MM.1S (cell line): Measurements from ENCODE around the gene QRSL1.

Experiments
- DNase-seq: peaks from one replicate; pipeline ENCODE4 v3.0.0-alpha.2; 2015
- H2AFZ ChIP-seq: fragments of 300-600 bp; sonication (generic); 2 replicates; pipeline ENCODE4 v1.6.0; 2016; ENCODE audit warnings: antibody characterized with exemption, low read length
- H3F3A ChIP-seq: fragments of 300-600 bp; sonication (generic); 2 replicates; pipeline ENCODE4 v1.6.1; 2016; ENCODE audit warnings: mild to moderate bottlenecking, antibody characterized with exemption, low read length, moderate library complexity, mixed read lengths; ENCODE audit not compliant: insufficient read depth
- H3K27ac ChIP-seq: fragments of 300-600 bp; sonication (generic); 2 replicates; pipeline ENCODE4 v1.5.1; 2016; ENCODE audit warnings: mild to moderate bottlenecking, low read length
- H3K27me3 ChIP-seq: fragments of 300-600 bp; sonication (generic); replicated peaks from 2 replicates; pipeline ENCODE4 v1.6.0; 2016; ENCODE audit warnings: low read length; ENCODE audit not compliant: insufficient read depth
- H3K36me3 ChIP-seq: fragments of 300-600 bp; sonication (generic); replicated peaks from 2 replicates; pipeline ENCODE4 v1.6.1; 2016; ENCODE audit warnings: mild to moderate bottlenecking, low read length, mixed read lengths; ENCODE audit not compliant: insufficient read depth
- H3K4me1 ChIP-seq: fragments of 300-600 bp; sonication (generic); 2 replicates; pipeline ENCODE4 v1.6.1; 2016; ENCODE audit warnings: low read length, mixed read lengths
- H3K4me2 ChIP-seq: fragments of 300-600 bp; sonication (generic); 2 replicates; pipeline ENCODE4 v1.6.0; 2016; ENCODE audit warnings: low read depth, low read length
- H3K4me3 ChIP-seq: fragments of 300-600 bp; sonication (generic); 2 replicates; pipeline ENCODE4 v1.5.1; 2016; ENCODE audit warnings: low read length, mixed read lengths
- H3K79me2 ChIP-seq: fragments of 300-600 bp; sonication (generic); 2 replicates; pipeline ENCODE4 v1.6.1; 2016; ENCODE audit warnings: mixed run types, low read length, mixed read lengths
- H3K9ac ChIP-seq: fragments of 300-600 bp; sonication (generic); 2 replicates; pipeline ENCODE4 v1.6.1; 2016; ENCODE audit warnings: low read length, mixed read lengths
- H3K9me2 ChIP-seq: fragments of 300-600 bp; sonication (generic); replicated peaks from 2 replicates; pipeline ENCODE4 v1.6.1; 2016; ENCODE audit warnings: mild to moderate bottlenecking, low read length, mixed read lengths; ENCODE audit not compliant: insufficient read depth
- H3K9me3 ChIP-seq: fragments of 300-600 bp; sonication (generic); replicated peaks from 2 replicates; pipeline ENCODE4 v1.6.1; 2016; ENCODE audit warnings: mild to moderate bottlenecking, low read length, mixed read lengths; ENCODE audit not compliant: insufficient read depth
- H4K20me1 ChIP-seq: fragments of 300-600 bp; sonication (generic); 2 replicates; pipeline ENCODE4 v1.6.1; 2016; ENCODE audit warnings: mild to moderate bottlenecking, low read length, moderate library complexity, mixed read lengths; ENCODE audit not compliant: insufficient read depth
- EZH2 ChIP-seq: fragments of 300-600 bp; sonication (generic); optimal IDR thresholded peaks from 2 replicates; pipeline ENCODE3; 2017; ENCODE audit warnings: low read depth, mild to moderate bottlenecking, antibody characterized with exemption, low read length, mixed read lengths
- EZH2phosphoT487 ChIP-seq: fragments of 300-600 bp; sonication (generic); IDR thresholded peaks from 2 replicates; pipeline ENCODE4 v1.6.1; 2018; ENCODE audit warnings: antibody characterized with exemption, low read length
- TF ChIP-seq, protein P1 (sequence below): fragments of 300-600 bp; sonication (generic); IDR thresholded peaks from 2 replicates; pipeline ENCODE4 v1.5.1; 2016; ENCODE audit warnings: antibody characterized with exemption, low read length, mixed read lengths

The QRSL1 gene

DNA sequence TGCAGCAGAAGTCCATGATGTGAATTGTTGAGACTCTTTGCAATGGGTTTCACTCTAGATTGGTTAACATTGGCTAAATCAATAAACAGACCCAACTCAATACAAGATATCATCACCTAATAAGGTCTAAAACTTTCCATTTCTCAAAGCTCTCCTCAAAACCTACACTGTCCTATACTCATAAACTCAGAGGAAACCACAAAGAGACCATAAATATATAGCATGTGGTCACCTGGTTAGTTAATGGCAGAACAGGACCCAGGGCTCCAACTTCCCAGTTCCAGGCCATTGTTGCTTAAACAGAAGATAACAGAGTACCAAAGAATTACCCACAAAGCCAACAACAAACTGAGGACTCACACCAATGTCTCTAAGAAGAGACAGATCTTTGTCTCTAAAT, 12.1 kb upstream of the QRSL1 start:
- H3K27ac ChIP-seq, result no peak overlapping the region
- no peak overlapping the region for H3K4me3 ChIP-seq
- no peaks in the 10 kb centered on the region for H3K27me3 ChIP-seq
- H4K20me1 ChIP-seq, result no peaks in the 10 kb centered on the region
- no peaks in the 10 kb centered on the region for H3K36me3 ChIP-seq
- H3F3A ChIP-seq, result no peaks in the 10 kb centered on the region
- H3K4me2 ChIP-seq, result no peak overlapping the region
- no peaks in the 10 kb centered on the region for H3K9me3 ChIP-seq
- DNase-seq, result no peak
- no peaks in the 10 kb centered on the region for H3K4me1 ChIP-seq
- TF ChIP-seq, protein P1, sequence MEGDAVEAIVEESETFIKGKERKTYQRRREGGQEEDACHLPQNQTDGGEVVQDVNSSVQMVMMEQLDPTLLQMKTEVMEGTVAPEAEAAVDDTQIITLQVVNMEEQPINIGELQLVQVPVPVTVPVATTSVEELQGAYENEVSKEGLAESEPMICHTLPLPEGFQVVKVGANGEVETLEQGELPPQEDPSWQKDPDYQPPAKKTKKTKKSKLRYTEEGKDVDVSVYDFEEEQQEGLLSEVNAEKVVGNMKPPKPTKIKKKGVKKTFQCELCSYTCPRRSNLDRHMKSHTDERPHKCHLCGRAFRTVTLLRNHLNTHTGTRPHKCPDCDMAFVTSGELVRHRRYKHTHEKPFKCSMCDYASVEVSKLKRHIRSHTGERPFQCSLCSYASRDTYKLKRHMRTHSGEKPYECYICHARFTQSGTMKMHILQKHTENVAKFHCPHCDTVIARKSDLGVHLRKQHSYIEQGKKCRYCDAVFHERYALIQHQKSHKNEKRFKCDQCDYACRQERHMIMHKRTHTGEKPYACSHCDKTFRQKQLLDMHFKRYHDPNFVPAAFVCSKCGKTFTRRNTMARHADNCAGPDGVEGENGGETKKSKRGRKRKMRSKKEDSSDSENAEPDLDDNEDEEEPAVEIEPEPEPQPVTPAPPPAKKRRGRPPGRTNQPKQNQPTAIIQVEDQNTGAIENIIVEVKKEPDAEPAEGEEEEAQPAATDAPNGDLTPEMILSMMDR, result no peak
- TF ChIP-seq EZH2, result no peak
- no peak for TF ChIP-seq EZH2phosphoT487
- no peaks in the 10 kb centered on the region for H3K9me2 ChIP-seq
- H3K79me2 ChIP-seq, result no peaks in the 10 kb centered on the region
- H3K9ac ChIP-seq, result no peak overlapping the region
- no peak overlapping the region for H2AFZ ChIP-seq

DNA sequence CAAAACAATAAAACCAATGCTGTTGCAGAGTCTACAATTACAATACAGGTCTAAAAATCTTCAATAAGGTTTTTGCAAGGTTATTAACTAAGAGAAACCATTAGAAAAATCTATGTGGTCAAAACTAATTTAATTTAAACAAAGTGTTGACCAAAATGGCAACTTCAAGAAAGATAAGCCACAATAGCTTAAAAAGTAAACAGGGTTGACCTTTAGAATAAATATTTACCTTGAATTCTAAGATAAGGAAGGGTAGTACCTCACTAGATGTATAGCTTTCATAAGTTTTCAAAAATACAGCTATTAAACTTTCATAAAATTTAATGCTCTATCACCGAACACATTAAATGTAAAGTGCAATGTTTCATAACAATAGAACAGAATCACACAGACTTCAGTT, 11.5 kb upstream of the QRSL1 start:
- Histone ChIP-seq H3K4me1 (no peaks in the 10 kb centered on the region), H3K9me2 (no peaks in the 10 kb centered on the region), H4K20me1 (no peaks in the 10 kb centered on the region), H3K27me3 (no peaks in the 10 kb centered on the region), H3K4me2 (no peak overlapping the region), H3K4me3 (no peak overlapping the region), H3K36me3 (no peaks in the 10 kb centered on the region), H3K9ac (no peak overlapping the region), H2AFZ (no peak overlapping the region), H3K9me3 (no peaks in the 10 kb centered on the region), H3F3A (no peaks in the 10 kb centered on the region), H3K79me2 (no peaks in the 10 kb centered on the region), H3K27ac (no peak overlapping the region)
- no peak for DNase-seq
- TF ChIP-seq, protein P1, result no peak
- TF ChIP-seq EZH2 (no peak), EZH2phosphoT487 (no peak)

DNA sequence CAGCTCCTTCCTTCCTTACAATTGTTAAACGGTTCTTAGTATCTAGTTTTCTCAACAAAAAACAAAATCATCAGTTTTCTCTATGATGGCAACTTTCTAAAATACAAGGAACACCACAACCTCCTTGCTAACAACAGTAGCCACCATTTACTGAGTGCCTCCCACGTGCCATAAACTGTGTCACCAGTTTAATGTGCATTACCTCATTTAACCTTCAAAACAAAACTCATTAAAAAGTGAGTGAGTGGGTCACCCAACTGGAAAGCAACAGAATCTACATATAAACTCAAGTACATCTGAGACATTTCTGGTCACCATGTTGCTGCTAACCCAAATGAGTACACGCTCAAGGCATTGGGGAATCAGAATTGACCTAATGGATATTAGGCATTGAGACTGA, 11.1 kb upstream of the QRSL1 start:
- Histone ChIP-seq H3K27ac (no peak overlapping the region), H3K4me3 (no peak overlapping the region), H3K9ac (no peak overlapping the region), H3K9me2 (no peaks in the 10 kb centered on the region), H3K36me3 (no peaks in the 10 kb centered on the region), H3F3A (no peaks in the 10 kb centered on the region), H3K79me2 (no peaks in the 10 kb centered on the region), H4K20me1 (no peaks in the 10 kb centered on the region), H3K27me3 (no peaks in the 10 kb centered on the region), H3K4me1 (no peaks in the 10 kb centered on the region), H2AFZ (no peak overlapping the region), H3K4me2 (no peak overlapping the region), H3K9me3 (no peaks in the 10 kb centered on the region)
- TF ChIP-seq EZH2, result no peak
- TF ChIP-seq, protein P1, result no peak
- no peak for TF ChIP-seq EZH2phosphoT487
- DNase-seq, result no peak

DNA sequence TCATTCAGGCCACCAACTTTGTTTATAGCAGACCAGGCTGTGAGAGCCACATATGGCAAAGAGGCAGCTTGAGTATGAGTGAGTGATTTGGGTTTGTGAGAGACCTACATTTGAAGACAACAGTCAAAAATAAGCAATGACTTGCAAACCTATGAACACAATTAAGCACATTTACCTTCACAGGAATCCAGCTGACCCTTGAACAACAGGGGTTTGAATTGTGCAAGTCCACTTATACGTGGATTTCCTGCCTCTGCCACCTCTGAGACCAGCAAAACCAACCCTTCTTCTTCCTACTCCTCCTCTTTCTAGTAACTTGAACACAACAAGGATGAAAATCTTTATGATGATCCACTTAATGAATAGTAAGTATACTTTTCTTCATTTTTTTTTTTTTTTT, 10.2 kb upstream of the QRSL1 start:
- Histone ChIP-seq H3K4me3 (no peak overlapping the region), H3F3A (no peaks in the 10 kb centered on the region), H3K79me2 (no peaks in the 10 kb centered on the region), H4K20me1 (no peaks in the 10 kb centered on the region), H3K36me3 (no peaks in the 10 kb centered on the region), H3K4me1 (no peaks in the 10 kb centered on the region), H3K4me2 (no peak overlapping the region), H3K9ac (no peak overlapping the region), H2AFZ (no peak overlapping the region), H3K9me2 (no peaks in the 10 kb centered on the region), H3K27ac (no peak overlapping the region), H3K9me3 (no peaks in the 10 kb centered on the region), H3K27me3 (no peaks in the 10 kb centered on the region)
- DNase-seq, result no peak
- TF ChIP-seq, protein P1, result no peak
- TF ChIP-seq EZH2 (no peak), EZH2phosphoT487 (no peak)
